GM18517 (cell line): Measurements from ENCODE around the gene GPC1.

Source experiments
- ATAC-seq: cut with Tn5 transposase; IDR thresholded peaks from one replicate; pipeline ENCODE4 v1.9.1; 2021; ENCODE audit warnings: mild to moderate bottlenecking, moderate library complexity; ENCODE audit not compliant: unreplicated experiment

Gene GPC1

DNA sequence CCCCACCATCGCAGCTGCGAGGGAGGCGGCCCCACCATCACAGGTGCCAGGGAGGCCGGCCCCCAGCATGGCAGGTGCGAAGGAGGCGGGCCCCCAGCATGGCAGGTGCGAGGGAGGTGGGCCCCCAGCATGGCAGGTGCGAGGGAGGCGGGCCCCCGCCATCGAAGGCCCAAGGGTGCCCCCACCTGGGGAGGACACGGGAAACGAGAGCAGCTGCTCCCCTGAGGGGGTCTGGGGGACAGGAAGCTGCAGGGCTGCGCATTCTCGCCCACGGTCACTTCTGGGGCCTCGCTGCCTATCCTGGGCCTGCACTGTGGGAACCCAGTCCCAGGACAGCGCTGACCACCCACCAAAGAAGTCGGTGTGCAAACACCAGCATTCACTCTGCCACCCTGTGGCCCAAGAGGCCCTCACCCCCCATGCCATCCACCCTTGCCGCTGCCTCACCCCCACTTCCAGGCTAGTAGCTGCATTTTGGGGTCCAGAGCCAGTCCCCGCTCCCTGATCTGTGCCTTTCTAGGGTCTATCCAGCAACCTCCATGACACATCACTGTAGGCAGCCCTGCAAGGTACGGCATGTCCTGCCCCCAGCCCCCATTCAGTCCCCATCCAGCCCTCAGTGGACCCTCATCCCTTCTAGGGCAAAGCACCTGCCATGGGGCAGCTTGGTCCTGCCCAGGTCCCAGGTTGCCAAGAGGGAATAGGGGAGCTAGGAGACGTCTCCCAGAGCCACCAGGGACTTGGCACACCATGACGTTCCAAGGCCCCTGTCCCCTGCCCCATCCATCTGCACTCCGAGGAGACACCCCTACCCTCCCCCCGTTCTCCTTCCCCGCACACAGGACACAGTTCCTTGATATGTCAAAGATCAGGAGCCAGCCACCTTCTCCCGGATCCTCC, 24.0 kb upstream of the GPC1 start:
- no peak for ATAC-seq

DNA sequence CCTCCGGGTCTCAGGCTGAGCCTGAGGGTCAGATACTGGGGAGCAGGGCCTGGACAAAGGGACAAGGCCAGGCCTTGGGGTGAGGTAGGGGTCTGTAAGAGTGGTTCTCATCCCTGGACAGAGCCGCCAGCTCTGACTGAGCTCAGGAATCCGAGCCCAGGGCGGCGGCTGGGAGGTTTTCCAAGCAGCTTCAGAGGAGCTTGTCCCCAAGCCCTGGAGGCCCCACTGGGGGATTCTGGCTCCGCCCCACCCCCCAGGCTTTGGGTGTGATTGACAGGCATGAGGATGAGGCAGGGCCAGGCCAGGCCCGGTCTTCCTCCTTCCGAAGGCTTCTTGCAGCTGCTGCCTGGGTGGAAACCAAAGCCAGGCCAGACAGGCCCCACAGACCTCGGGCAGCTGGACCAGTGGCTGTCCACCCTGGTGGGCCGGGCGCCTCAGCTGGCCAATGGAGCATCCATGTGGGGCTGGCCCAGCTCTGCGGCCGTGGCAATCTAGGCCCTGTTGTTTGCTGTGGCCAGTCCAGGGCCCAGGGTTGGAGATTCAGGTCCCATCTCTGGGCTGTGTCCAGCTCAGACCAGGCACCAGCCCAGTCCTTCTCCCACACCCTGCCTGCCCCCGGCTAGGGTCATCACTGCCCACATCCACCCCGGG, 23.1 kb upstream of the GPC1 start:
- no peak for ATAC-seq

DNA sequence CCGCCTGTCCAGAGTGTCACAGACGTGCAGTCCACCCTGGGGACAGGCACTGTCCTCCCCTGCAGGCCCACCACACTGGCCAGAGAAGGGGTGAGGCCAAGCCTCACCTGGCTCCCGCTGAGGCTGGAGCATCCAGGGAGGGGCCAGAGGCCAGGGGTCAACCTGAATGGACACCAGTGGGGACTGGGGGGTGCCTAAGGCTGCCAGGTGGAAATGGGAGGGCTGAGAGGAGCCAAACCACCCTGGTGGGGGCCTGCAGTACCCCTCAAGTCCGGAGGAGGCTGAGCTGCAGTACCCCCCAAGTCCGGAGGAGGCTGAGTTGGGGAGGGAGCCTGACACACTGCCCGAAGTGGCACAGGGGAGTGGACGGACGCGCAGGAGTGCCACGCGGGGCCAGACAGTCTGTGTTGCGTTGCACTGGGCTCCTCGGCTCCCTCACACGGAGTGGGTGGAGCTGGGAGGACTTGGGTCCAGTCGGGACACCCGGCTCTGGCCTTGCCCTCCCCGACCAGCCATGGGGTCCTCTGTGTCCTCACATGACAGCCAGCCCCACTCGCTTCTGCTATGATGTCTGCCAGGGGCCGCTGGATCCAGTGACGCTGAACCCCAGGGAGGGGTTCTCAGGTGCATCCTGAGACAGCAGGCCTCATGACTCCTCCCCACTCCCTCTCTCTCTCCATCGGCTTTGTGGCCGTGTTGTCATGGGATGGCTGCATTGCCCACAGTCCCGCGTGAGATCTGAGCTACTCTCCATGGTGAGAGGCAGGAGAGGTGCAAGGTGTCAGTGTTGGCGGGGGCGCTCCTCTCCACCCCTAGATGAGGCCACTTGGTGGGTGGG, 22.3 kb upstream of the GPC1 start:
- ATAC-seq, result no peak

DNA sequence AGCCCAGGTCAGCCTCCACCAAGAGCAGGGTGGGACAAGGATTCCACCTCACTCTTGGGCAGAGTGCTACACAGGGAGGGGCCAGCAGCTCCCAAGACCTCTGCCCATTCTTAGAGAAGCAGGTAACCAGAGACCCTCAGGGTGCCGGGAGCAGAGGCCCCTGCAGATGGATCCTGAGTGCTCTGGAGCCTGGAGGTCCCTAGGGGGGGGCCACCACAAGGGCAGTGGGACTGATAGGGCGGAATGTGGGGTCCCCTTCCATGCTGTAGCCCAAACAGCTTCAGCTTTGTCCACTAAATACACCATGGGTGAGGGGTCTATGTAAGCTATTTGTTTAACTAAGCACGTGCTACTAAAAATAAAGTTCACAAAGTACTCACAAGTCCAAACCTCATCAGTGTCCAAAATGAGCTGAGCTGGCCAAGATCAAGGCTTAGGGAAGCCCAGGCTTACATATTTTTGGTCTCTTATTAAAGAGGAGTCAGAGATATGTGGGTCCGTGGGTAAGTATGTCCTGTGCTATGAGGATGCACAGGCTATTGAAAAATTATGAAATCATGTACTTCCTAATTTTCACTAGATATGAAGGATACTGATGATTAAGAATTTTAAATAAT, 21.5 kb upstream of the GPC1 start:
- no peak for ATAC-seq

DNA sequence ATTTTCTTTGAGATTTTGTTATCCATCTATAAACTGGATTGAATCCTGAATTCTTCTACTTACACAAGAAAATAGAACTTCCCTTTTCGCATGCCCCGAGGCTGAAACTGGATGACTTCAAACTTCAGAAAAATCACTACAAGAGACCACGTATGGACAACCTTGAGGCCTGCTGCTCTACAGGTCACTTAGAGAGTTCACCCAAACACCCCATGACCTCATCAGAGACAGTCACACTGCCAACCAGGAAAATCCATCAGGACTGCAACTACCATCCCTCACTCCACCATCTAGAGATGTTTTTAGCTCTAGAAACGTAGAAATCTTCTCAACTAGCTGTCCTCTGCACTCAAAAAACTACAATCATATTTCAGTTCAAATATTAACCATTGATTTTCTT, 18.6 kb upstream of the GPC1 start:
- ATAC-seq, result no peak

DNA sequence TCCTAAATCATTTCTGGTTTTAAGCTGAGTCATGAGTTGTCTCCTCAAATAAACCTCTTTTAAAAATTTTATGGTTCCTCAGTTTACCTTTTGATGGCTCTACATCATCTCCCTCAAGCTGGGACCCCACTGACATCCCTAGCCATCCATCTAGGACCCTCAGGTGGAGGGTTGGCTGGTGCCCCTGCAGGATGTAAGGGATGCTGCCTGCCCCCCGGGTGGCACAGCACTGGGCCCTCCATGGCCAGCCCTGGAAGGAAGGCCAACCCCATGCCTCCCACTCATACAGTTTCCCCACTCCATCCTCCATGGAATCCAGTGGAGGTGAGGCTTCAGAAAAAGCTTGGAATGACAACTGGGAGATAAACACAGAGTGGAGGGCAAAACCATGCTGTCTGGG, 17.2 kb upstream of the GPC1 start:
- no peak for ATAC-seq

DNA sequence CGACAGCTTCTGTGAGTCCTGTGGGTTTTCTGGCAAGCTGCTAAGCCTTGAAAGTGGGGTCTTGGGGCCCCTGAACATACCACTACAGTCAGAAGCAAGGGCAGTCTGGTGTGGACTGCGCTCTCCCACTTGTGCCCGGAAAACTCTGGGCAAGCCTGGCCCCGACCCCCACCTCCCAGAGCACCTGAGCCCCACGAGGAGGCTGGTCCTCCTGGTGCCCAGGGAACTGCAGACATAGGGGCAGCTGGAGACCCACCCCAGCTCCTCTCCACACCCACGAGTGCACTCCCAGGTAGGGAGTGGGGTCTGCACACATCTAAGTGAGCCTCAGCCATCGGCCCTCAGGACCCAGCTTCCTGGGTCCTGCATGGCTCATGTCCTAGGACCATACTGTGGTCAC, 16.2 kb upstream of the GPC1 start:
- ATAC-seq, result no peak

DNA sequence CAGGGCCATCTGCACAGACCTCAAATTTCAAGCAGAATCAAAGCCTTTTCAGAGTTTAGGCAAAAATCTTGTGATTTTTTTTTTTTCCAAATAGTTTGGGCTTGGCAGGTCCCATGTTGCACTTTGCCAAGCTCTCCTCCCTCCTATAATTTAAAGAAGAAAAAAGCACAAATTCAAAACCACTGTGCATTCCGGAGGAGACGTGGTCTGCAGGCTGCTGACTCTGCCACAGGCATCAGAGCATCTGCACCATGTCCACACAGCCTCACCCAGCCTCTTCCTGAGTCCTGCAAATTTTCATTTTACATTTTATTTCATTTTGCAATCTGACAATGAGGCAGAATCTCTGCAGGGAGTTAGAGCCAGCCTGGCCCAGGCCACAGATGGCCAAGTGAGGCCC, 15.7 kb upstream of the GPC1 start:
- ATAC-seq, result no peak

DNA sequence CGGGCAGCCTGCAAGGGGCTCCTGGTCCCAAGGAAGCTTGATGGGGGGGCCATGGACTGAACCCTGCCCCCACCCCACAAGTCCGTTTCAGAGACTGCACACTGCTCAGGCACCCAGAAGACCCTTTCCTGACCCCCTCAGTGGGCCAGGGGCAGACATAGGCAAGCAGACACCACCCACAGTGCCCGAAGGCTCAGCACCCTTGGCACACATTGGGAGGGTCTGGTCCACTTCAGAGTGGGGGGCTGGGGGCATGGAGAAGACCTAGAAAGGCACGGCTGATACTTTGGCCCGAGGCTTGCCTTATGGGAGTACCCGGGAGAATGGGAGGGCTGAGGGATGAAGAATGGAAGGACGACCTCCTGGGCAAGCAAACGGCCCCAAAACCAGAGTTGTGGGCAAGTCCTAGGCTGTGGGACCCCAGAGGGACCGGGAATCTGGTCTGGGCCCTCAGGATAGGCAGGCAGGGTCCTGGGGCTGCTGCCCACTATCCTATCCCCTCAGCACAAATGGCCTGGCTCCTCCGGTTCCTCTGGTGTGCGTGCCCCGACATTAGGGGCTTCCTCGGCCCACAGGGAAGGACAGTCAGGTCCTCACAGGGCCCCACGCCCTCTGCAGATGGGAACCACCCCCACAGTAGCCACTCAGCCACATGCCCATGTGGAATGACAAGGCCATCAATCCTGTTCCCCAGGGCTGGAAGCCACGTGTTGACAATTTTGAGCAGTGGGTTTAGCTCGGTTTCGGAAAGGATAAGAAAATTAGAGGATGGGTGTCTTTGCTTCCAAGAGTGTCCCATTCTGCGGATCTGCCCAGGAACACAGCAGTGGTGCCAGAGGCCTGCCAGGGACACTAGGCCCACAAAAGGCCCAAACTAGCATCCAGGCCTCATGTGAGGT, 15.0 kb upstream of the GPC1 start:
- ATAC-seq, result no peak

DNA sequence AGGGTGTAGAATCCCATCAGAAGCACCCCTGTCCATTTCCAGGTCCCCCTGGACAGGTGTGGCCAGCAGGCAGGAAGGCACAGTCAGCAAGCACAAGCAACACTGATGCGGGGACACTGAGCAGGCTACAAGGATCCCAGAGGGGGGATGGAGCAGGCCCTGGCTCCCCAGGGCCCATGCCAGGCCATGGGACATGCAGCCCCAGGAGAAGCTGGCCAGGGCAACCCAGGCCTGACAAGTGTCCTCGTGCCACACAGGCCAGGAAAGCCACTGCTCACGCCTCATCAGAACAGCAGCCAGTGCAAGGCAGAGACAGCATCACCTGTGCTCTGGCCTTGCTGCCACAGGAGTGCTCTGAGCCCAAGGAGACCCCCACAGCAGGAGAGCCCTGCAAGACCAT, 14.1 kb upstream of the GPC1 start:
- ATAC-seq, result no peak

DNA sequence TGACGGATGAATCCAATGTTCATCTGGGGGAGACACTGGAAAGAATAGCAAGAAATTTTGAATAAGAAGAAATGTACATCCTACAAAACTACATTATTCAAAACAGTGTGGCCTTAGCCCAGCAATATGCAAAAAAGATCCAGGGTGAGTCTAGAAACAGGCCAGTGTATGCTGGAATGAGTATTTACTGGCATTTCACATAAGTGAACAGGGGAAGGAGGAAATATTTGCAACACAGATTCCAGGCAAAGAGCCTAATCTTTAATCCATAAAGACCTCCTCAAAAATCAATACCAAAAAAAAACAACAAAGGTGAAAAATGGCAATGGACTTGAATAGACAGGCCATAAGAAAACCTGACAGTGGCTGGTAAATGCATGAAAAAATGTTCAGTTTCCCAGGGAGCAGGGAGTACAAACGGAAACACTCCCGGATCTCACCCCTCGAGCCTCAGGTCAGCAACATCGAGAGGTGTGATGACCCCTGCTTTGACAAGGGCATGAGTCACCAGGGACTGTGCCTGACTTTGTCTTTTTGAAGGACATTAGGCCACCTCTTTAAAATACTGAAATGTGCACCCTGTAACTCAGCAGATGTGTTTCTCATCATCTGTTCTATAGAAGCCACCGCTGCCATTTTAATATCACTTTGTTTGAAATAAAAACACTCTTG, 12.7 kb upstream of the GPC1 start:
- ATAC-seq, result no peak

DNA sequence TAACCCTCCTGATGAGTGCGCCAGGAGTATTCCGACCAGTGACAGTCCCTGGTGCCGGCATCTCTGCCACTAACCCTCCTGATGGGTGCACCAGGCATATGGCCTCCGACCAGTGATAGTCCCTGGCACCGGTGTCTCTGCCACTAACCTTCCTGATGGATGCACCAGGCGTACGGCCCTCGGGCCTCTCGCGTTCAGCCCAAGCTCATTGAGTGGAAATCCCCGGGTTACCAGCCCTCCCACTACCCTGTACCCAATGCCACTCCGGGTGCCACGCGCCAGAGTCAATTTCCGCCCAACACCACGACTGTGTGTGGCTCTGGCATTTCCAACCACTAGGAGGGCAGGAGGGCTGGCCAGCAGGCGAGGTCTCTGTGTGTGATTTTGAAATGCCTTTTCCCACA, 11.7 kb upstream of the GPC1 start:
- no peak for ATAC-seq

DNA sequence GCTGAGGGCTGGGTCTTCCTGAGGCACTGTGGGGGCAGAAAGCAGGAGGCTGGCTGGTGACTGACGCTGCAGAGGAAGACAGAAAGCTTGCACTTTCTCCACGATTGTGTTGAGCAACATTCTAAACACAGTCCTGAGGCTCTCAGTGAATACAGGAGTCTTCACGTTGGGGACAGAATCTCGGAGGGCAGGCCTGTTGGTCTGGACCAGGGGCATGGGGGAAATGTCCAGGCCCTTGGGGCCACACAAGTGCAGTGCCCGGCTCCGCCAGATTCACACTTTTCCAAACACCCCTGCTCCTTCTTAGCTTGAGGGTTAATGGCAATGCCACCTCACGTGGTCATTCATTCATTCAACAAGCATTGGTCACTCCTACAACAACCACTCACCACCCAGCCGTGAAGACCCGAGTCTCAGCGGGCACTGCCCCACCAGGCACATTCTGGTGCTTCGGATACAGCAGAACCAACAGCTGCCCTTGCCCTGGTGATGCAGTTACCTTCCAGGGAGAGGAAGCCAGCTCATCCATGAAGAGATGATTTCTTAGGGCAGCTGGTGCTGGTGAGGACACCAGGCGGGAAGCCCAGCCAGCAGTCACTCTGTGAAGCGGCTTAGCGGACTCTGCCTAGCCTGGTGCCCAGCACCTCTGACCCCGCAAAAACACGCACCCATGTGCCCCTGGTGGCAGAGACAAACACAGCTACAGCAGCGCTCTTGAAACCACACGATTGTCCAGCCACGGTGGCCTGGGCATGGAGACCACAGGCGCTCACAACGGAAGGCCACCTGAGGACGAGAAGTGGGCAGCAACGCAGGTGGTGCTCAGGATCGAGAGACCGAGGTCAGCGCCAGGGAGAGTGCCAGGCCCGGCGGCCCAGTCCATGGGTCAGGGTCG, 10.9 kb upstream of the GPC1 start:
- ATAC-seq, result no peak

DNA sequence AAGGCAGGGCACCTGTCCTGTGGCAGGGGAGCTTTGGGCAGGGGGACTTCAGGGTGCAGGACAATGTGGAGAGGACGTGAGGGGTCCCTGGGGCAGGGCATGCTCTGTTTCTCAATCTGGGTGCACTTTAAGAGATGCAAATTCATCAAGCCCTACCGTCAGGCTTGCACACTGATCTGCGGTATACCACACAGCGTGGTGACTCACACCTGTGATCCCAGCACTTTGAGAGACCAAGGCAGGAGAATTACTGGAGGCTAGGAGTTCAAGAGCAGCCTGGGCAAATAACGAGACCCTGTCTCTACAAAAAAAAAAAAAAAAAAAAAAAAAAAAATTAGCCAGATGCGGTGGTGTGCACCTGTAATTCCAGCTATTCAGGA, 10.2 kb upstream of the GPC1 start:
- no peak for ATAC-seq

DNA sequence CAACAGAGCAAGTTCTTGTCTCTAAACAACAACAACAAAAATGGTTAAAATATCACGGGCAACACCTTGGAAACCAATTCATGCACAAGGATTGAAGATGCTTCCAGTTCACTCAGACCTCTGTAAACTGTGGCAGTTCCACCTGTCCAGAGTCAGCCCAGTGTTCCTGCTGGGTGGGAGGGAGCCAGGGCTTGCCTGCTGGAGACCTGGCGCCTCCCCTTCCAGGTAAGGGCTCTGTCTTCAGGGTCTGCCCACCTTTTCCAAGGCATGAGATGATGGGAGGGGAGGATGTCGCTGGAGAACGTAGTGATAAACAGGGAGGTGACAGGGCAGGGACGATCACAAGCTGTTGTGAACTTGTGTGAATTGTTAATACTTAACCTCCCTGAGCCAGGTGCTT, 9.8 kb upstream of the GPC1 start:
- ATAC-seq, result no peak

DNA sequence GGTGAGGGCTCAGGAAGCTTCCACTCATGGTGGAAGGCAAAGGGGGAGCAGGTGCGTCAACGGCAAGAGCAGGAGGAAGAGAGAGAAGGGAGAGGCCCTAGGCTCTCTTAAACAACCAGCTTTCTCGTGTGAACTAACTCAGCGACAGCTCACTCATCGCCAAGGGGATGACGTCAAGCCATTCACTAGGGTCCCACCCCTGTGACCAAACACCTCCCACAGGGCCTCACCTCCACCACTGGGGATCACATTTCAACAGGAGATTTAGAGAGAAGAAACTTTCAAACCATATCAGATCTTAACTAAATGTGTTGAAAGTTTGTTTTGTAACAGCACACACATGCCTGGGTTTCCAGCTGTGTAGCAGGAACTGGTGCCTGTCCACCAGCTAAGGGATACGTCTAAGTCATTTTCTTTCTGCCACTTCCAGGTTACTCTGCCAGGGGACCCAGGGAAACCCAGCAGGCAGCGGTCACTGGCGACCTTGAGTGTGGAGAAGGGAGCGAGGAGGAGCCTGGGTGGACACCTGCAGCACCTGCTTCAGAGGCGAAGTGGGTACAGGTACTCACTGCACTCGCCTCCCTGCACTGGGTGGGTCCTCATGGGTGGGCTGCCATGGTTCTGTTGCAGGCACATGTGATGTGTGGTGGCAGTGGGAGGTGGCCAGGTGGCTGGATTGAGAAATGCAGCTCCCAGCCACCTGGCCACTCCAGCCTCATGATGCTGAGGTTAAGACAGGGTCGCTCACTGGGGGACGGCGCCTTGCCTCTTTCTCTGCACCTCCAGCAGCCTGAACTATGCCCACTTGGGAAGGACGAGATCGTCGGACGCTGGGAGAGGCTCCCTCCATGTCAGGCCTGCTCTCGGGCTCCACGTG, 8.4 kb upstream of the GPC1 start:
- ATAC-seq, result no peak

DNA sequence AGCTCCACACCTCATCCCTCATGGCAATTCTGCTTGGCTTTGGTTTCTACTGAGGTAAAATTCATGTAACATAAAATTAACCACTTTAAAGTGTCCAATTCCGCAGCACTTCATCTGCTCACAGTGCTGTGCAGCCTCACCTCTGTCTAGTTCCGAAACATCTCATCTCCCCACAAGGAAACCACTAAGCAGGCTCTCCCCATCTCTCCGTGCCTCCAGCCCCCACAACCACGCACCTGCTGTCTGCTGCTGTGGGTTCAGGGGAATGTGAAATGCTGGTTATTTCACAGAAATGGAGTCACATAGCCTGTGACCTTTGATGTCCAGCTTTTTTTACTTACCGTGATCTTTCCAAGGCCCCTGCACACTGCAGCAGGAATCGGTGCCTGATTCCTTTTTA, 7.7 kb upstream of the GPC1 start:
- no peak for ATAC-seq

DNA sequence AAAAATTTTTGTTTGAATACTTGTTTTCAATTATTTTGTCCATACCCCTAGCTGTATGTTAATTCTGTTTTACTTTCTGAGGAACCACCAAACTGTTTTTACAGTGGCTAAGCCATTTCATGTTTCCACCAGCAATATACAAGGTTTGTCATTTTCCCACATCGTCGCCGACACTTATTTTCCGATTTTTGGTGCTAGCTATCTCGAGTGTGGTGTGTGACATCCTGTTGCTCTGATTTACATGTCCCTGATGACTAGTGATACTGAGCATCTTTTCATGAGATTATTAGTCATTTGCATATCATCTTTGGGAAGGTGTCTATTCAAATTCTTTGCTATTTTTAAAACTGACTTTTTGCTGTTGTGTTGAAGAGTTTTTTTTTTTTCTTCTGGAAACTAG, 7.2 kb upstream of the GPC1 start:
- ATAC-seq, result no peak
